Measurements from ENCODE around the gene TSPAN4. TPM values are rescaled to one million over a fixed set of nuclear protein-coding genes. Genes with fewer than 3 reads are reported as not detected.

The TSPAN4 gene
- total and polyA plus RNA-seq, 12 donors, result 22.2 to 66.5 (median 29.5) TPM

DNA sequence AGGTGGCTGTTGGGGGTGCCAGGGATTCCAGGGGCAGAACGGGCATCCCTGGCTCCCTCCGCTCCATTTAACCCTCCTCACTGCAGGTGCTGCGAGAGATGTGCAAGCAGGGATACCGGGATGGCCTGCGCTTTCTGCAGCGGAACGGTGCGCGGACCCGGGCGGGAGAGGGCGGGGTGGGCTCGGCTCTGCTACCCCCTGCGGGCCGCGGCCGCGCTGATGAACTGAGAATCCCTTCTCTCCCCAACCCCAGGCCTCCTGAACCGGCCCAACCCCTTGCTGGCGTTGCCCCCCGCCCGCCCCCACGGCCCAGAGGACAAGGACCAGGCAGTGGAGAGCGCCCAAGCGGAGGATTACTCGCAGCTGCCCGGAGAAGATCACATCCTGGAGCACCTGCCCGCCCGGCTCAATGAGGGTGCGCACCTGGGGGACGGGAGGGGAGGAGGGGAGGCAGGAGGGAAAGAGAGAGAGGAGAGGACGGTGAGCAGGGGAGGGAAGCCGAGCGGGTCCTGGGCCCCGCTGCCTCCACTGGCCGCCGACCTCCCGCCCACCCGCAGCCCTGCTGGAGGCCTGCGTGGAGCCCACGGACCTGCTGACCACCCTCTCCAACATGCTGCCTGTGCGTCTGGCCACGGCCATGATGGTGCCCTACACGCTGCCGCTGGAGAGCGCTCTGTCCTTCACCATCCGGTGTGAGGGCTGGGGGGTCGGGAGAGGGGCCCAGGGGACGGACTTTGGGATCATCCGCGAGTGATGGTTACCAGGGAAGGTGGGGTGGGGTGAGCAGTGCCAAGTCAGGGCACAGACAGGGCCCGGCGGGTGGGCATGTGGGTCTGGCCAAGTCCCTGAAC is 19.0 kb upstream of the TSPAN4 start:
- ATAC-seq (no peak), DNase-seq (no peak)
- no peak overlapping the region for H3K27ac ChIP-seq
- H3K4me1 ChIP-seq, result peaks cover 33 to 80% (median 61%) of the 10 kb centered on the region in 9 donors
- WGBS, 2 donors, result 86 to 88% methylated on average over 53 of the region's 53 CpGs
- peaks cover 0 to 46% (median 20%) of the 10 kb centered on the region in 9 donors for H3K36me3 ChIP-seq
- no peak overlapping the region for H3K4me3 ChIP-seq
- no peaks in the 10 kb centered on the region for H3K9me3 ChIP-seq
- H3K27me3 ChIP-seq, result peaks cover 0 to 25% (median 0%) of the 10 kb centered on the region in 7 donors
- intact Hi-C loops (cut with DNase I), result no loop called here
- TF ChIP-seq, protein P1, sequence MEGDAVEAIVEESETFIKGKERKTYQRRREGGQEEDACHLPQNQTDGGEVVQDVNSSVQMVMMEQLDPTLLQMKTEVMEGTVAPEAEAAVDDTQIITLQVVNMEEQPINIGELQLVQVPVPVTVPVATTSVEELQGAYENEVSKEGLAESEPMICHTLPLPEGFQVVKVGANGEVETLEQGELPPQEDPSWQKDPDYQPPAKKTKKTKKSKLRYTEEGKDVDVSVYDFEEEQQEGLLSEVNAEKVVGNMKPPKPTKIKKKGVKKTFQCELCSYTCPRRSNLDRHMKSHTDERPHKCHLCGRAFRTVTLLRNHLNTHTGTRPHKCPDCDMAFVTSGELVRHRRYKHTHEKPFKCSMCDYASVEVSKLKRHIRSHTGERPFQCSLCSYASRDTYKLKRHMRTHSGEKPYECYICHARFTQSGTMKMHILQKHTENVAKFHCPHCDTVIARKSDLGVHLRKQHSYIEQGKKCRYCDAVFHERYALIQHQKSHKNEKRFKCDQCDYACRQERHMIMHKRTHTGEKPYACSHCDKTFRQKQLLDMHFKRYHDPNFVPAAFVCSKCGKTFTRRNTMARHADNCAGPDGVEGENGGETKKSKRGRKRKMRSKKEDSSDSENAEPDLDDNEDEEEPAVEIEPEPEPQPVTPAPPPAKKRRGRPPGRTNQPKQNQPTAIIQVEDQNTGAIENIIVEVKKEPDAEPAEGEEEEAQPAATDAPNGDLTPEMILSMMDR (IDR thresholded peaks at IDR 0.05), result no peak

DNA sequence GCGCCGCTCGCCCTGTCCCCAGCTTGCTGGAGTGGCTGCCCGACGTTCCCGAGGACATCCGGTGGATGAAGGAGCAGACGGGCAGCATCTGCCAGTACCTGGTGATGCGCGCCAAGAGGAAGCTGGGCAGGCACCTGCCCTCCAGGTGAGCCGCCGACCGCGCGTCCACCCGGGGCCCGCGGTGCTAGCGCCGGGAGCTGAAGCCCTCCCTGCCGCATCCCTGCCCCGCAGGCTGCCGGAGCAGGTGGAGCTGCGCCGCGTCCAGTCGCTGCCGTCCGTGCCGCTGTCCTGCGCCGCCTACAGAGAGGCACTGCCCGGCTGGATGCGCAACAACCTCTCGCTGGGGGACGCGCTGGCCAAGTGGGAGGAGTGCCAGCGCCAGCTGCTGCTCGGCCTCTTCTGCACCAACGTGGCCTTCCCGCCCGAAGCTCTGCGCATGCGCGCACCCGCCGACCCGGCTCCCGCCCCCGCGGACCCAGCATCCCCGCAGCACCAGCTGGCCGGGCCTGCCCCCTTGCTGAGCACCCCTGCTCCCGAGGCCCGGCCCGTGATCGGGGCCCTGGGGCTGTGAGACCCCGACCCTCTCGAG is 18.3 kb upstream of the TSPAN4 start:
- H3K9me3 ChIP-seq, result no peaks in the 10 kb centered on the region
- peaks cover 0 to 46% (median 20%) of the 10 kb centered on the region in 9 donors for H3K36me3 ChIP-seq
- no peak overlapping the region for H3K27ac ChIP-seq
- WGBS, 2 donors, result 74 to 81% methylated on average over 53 to 59 of the region's 59 CpGs
- intact Hi-C loops (cut with DNase I), result no loop called here
- no peak overlapping the region for H3K4me3 ChIP-seq
- ATAC-seq (no peak), DNase-seq (no peak)
- TF ChIP-seq, protein P1 (IDR thresholded peaks at IDR 0.05), result no peak
- H3K4me1 ChIP-seq, result peaks cover 37 to 82% (median 64%) of the 10 kb centered on the region in 9 donors
- peaks cover 0 to 32% (median 0%) of the 10 kb centered on the region in 7 donors for H3K27me3 ChIP-seq

DNA sequence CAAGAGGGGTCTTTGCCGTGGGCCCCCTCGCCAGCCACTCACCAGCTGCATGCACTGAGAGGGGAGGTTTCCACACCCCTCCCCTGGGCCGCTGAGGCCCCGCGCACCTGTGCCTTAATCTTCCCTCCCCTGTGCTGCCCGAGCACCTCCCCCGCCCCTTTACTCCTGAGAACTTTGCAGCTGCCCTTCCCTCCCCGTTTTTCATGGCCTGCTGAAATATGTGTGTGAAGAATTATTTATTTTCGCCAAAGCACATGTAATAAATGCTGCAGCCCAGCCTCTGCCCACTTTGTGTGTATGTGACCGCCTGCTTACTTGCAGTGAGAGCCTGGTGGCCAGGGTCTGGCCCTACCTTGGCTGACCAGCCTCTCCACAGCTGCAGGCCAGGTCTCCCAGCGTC is 17.7 kb upstream of the TSPAN4 start:
- TF ChIP-seq, protein P1 (IDR thresholded peaks at IDR 0.05), result no peak
- no peak for ATAC-seq
- DNase-seq, result no peak
- Histone ChIP-seq H3K4me3 (no peak overlapping the region), H3K36me3 (peaks cover 0 to 46% (median 20%) of the 10 kb centered on the region in 9 donors), H3K9me3 (no peaks in the 10 kb centered on the region), H3K27me3 (peaks cover 0 to 38% (median 0%) of the 10 kb centered on the region in 7 donors), H3K27ac (no peak overlapping the region), H3K4me1 (peaks cover 42 to 87% (median 69%) of the 10 kb centered on the region in 9 donors)
- intact Hi-C loops (cut with DNase I), result no loop called here
- 82 to 92% methylated on average over 11 of the region's 11 CpGs for WGBS, 2 donors

DNA sequence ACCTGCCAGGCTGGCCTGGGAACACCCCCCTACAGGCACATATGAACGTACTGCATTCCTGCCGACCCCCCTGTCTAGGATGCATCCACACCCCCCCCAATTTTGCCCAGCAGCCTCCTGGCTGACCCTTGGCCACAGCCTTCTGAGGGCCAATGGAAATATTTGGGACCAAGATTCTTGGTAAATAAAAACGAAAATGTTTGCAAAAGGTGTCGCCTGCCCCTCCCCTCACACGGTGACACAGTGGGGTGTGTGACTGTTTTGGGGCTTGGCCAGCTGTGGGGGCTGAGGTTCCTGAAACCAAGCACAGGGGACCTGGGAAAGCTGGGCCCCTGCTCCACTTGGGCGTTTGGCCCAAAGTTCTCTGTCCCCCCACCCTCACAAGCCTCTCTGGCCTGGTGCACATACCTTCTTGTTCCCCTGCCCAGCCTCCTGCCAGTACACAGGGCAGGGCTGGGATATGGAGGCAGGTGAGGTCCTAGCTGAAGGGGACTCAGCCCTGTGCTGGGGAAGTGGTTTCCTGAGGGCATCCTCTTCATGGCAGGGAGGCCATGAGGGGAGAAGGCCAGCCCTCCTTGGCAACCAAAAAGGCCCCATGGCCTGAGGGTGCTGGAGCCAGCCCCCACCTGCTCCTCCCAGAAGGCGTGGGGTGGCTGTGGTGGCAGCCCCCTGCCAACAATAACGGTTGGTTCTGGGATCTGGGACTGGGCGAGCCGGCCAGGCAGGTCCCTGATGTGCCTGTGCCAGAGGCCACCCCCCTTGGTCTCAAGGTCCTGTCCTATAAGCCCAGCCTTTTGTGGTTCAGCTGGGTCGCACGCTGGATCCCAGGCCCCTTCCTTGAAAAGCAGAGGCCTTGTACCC is 17.1 kb upstream of the TSPAN4 start:
- 81 to 89% methylated on average over 12 of the region's 12 CpGs for WGBS, 2 donors
- no peak for DNase-seq
- TF ChIP-seq, protein P1 (IDR thresholded peaks at IDR 0.05), result no peak
- peaks cover 42 to 88% (median 70%) of the 10 kb centered on the region in 9 donors for H3K4me1 ChIP-seq
- peaks cover 0 to 44% (median 0%) of the 10 kb centered on the region in 7 donors for H3K27me3 ChIP-seq
- no peak for ATAC-seq
- intact Hi-C loops (cut with DNase I), result no loop called here
- H3K9me3 ChIP-seq, result no peaks in the 10 kb centered on the region
- H3K36me3 ChIP-seq, result peaks cover 0 to 46% (median 20%) of the 10 kb centered on the region in 9 donors
- no peak overlapping the region for H3K4me3 ChIP-seq
- H3K27ac ChIP-seq, result peak overlapping the region in 5 of 10 donors; percentile 85 to 90 (median 89)

Measured in heart right ventricle (tissue), 16 donors.